HUES64 (cell line): Measurements from ENCODE around the gene CNTNAP3. TPM values are rescaled to one million over a fixed set of nuclear protein-coding genes. Genes with fewer than 3 reads are reported as not detected.
"Not testable (repeated sequence)": the region's sequence is repeated elsewhere in the genome, so short reads cannot be mapped to it uniquely, and the experiment has no call there.

ENCODE experiments used
- H3K27ac ChIP-seq: 2 replicates; pipeline ENCODE4 v1.7.0; 2013; ENCODE audit warnings: low read depth, low read length, inconsistent platforms
- H3K27me3 ChIP-seq: 2 replicates; pipeline ENCODE4 v1.6.1; 2013; ENCODE audit warnings: mild to moderate bottlenecking, low read length; ENCODE audit not compliant: insufficient read depth
- H3K36me3 ChIP-seq: 2 replicates; pipeline ENCODE4 v1.6.1; 2013; ENCODE audit warnings: mild to moderate bottlenecking, low read length; ENCODE audit not compliant: insufficient read depth
- H3K4me1 ChIP-seq: 2 replicates; pipeline ENCODE4 v1.6.1; 2013; ENCODE audit warnings: mild to moderate bottlenecking, low read length, moderate library complexity; ENCODE audit not compliant: insufficient read depth
- H3K4me3 ChIP-seq: 2 replicates; pipeline ENCODE4 v1.5.1; 2013; ENCODE audit warnings: mild to moderate bottlenecking, low read length, moderate library complexity
- H3K9ac ChIP-seq: 2 replicates; pipeline ENCODE4 v1.6.1; 2013; ENCODE audit warnings: mild to moderate bottlenecking, low read depth, low read length
- H3K9me3 ChIP-seq: 2 replicates; pipeline ENCODE4 v1.6.1; 2013; ENCODE audit warnings: low read depth, low read length; ENCODE audit not compliant: insufficient read depth
- WGBS: fragments of 150-250, 120-280 bp; methylation state at CpG from one replicate; pipeline ENCODE4 v1.1.7; 2013; ENCODE audit warnings: missing lambda C conversion rate; 5-methylcytosine and 5-hydroxymethylcytosine counted together
- polyA plus RNA-seq, 2 experiments: library from polyadenylated mRNA; stranded (reverse); fragments of 50-300 nt; gene quantifications; one replicate each; pipeline ENCODE4 v1.2.3, GENCODE V29; 2013

Gene CNTNAP3
- polyA plus RNA-seq (2013, experiment 1 of 2): 7.8 TPM
- polyA plus RNA-seq (2013, experiment 2 of 2): 7.9 TPM

GRCh38 chr9:39287980-39288379, at the start of gene CNTNAP3:
Gene CNTNAP3, minus strand, starts transcription at chr9:39288167. Its CDS starts 103 bp downstream, at chr9:39288064.
- not testable (repeated sequence) for H3K27me3 ChIP-seq, H3K4me3 ChIP-seq, H3K4me1 ChIP-seq, H3K9ac ChIP-seq, H3K27ac ChIP-seq, H3K9me3 ChIP-seq, H3K36me3 ChIP-seq
- WGBS: no CpG with 5 or more reads among the region's 42 CpGs

DNA sequence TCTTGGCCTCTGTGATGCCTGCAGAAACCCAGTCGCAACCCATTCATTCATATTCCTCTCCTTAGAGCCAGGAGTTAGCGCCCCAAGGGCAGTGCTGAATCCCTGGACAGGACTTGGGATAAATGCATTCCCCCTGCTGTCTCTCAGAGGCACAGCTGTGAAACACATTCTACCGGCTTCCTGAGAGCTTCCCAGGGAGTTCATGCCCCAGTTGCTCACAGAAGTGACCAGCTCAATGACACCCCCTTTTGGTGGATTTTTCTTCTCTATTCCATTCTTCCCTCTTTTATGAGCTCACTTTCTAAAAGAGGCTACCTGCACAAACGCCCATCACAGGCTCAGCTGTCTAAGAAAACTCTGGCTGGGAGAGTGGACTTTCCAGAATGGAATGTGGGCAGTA, 8.0 kb downstream of the CNTNAP3 start:
- not testable (repeated sequence) for H3K9me3 ChIP-seq, H3K36me3 ChIP-seq, H3K9ac ChIP-seq, H3K27me3 ChIP-seq, H3K4me1 ChIP-seq, H3K4me3 ChIP-seq, H3K27ac ChIP-seq
- no CpG with 5 or more reads among the region's 4 CpGs for WGBS

GRCh38 chr9:39242513-39242912, 45.5 kb downstream of the CNTNAP3 start:
- not testable (repeated sequence) for H3K36me3 ChIP-seq, H3K9ac ChIP-seq, H3K4me3 ChIP-seq, H3K9me3 ChIP-seq, H3K27ac ChIP-seq, H3K4me1 ChIP-seq, H3K27me3 ChIP-seq
- no CpG with 5 or more reads among the region's 4 CpGs for WGBS

- not testable (repeated sequence) for H3K9me3 ChIP-seq, H3K4me3 ChIP-seq, H3K4me1 ChIP-seq, H3K36me3 ChIP-seq, H3K9ac ChIP-seq, H3K27ac ChIP-seq, H3K27me3 ChIP-seq
- no CpG with 5 or more reads among the region's 12 CpGs for WGBS
Observed at GRCh38 chr9:39232130-39232991, 55.6 kb downstream of the CNTNAP3 start.

- no CpG with 5 or more reads among the region's 1 CpG for WGBS
- H3K4me1 ChIP-seq, H3K9me3 ChIP-seq, H3K27ac ChIP-seq, H3K36me3 ChIP-seq, H3K4me3 ChIP-seq, H3K9ac ChIP-seq, H3K27me3 ChIP-seq: not testable (repeated sequence)
Observed at GRCh38 chr9:39215976-39216375, 72.0 kb downstream of the CNTNAP3 start.

GRCh38 chr9:39209773-39210172, 78.2 kb downstream of the CNTNAP3 start:
- not testable (repeated sequence) for H3K27me3 ChIP-seq, H3K4me3 ChIP-seq
- no CpG with 5 or more reads among the region's 3 CpGs for WGBS

DNA sequence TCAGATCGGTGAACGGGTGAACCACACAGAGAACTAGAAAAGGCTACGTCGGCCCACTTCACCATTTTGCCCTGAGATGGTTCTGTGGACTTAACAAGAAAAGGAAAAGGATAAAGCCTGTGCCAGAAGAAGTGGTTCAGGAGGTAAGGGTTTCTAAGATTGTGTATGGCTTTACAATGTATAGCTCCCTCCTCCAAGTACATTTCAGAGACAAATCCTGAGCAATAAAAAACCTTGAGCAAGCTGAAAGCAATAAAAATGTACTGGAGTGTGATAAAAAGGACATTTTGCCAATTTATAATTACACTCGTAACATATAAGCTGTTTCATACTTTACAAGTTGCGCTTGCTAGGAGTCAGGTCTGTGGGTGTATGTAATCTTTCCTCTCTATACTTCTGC, 81.3 kb downstream of the CNTNAP3 start:
- H3K4me1 ChIP-seq, H3K9me3 ChIP-seq, H3K4me3 ChIP-seq, H3K36me3 ChIP-seq, H3K27ac ChIP-seq, H3K9ac ChIP-seq, H3K27me3 ChIP-seq: not testable (repeated sequence)
- no CpG with 5 or more reads among the region's 6 CpGs for WGBS

More at GRCh38 chr9:39209773-39210172, 78.2 kb downstream of the CNTNAP3 start:
- not testable (repeated sequence) for H3K4me1 ChIP-seq, H3K9ac ChIP-seq, H3K27ac ChIP-seq, H3K9me3 ChIP-seq, H3K36me3 ChIP-seq

- not testable (repeated sequence) for H3K9ac ChIP-seq, H3K4me3 ChIP-seq, H3K27ac ChIP-seq, H3K9me3 ChIP-seq, H3K27me3 ChIP-seq, H3K4me1 ChIP-seq, H3K36me3 ChIP-seq
- WGBS: no CpG with 5 or more reads among the region's 4 CpGs
Observed at GRCh38 chr9:39205842-39206241, 82.1 kb downstream of the CNTNAP3 start.

DNA sequence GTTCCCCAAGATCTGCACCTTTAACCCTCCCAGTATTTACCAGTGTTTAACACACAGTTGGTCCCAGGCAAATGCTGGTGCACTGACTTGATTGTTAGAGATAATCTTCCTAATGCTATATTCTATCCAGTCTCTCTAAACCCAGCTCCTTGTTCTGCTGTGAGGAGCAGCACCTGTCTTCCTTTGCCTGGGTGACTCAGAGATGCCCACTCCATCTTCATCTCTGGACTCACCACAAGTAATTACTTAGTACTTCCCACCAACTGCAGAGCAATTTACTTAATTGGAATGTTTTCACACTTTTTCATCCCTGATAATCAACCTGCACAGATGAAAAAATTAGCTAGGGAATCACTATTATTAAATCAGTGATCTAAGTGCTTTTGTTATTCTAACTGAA, 87.6 kb downstream of the CNTNAP3 start:
- not testable (repeated sequence) for H3K9ac ChIP-seq, H3K9me3 ChIP-seq, H3K4me1 ChIP-seq, H3K27ac ChIP-seq, H3K4me3 ChIP-seq, H3K27me3 ChIP-seq, H3K36me3 ChIP-seq

GRCh38 chr9:39198000-39198709, 89.8 kb downstream of the CNTNAP3 start:
- not testable (repeated sequence) for H3K9ac ChIP-seq, H3K27ac ChIP-seq, H3K4me3 ChIP-seq, H3K36me3 ChIP-seq, H3K27me3 ChIP-seq, H3K9me3 ChIP-seq, H3K4me1 ChIP-seq
- no CpG with 5 or more reads among the region's 7 CpGs for WGBS

DNA sequence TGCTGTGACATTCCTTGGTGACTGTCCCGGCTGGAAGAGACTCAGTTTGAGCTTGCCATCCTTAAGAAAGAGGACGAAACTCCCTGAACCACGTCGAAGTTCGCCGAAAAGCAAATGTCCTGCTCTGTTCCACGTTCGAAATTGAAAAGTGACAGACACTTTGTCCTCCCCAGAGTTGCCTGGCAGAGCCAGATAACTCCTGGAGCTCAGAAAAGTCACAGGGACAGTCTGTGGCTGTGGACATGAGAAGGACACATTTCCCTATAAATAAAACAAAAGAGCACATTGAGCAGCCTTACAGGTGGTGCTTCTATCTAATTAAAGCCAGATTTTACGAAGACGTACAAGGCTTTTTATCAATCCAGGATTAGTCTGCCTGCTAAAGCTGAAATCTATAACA, 116.6 kb downstream of the CNTNAP3 start:
- H3K36me3 ChIP-seq, H3K4me3 ChIP-seq, H3K4me1 ChIP-seq, H3K9me3 ChIP-seq, H3K9ac ChIP-seq, H3K27me3 ChIP-seq, H3K27ac ChIP-seq: not testable (repeated sequence)
- WGBS: no CpG with 5 or more reads among the region's 10 CpGs
